Activated CD8-positive, alpha-beta memory T cell treated with anti-CD3 and anti-CD28 coated beads, Interleukin-2, amount 50 U/mL, for 4 hours (primary cell): ENCODE results near the gene BRPF3.
"Not testable (repeated sequence)": the region's sequence is repeated elsewhere in the genome, so short reads cannot be mapped to it uniquely, and the experiment has no call there.

Source experiments
- DNase-seq: peaks from one replicate; pipeline ENCODE4 v3.0.0-alpha.2; 2020

The BRPF3 gene

DNA sequence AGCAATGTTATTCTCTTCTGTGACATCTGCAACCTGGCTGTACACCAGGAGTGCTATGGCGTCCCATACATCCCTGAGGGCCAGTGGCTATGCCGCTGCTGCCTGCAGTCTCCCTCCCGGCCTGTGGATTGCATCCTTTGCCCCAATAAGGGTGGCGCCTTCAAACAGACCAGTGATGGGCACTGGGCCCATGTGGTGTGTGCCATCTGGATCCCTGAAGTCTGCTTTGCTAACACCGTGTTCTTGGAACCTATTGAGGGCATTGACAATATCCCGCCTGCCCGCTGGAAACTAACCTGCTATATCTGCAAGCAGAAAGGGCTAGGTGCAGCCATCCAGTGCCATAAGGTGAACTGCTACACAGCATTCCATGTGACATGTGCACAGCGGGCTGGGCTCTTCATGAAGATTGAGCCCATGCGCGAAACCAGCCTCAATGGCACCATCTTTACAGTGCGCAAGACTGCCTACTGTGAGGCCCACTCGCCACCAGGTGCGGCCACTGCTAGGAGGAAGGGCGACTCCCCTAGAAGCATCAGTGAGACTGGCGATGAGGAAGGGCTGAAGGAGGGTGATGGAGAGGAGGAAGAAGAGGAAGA lies 4.6 kb downstream of the BRPF3 start:
- no peak for DNase-seq

- no peak for DNase-seq
These were observed 5.1 kb downstream of the BRPF3 start for GRCh38 chr6:36201612-36202011.

DNA sequence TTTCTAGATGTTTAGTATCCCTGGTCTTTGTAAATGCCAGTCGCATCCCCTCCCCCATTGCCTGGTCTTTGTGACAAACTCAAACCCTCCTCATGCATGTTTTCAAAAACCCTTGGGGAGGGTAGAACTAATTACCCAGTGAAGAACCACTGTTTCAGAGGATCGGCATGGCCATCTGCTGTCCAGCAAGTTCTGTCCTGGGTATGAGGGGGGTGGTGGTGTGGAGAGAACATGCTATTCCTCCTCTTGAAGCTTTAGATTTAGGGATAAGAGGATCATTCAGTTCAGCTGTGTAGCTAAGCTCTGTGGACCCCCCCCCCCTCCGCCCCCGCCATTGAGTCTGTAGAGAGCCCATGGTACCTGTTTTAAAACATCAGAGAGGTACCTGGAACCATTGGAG lies 5.6 kb downstream of the BRPF3 start:
- no peak for DNase-seq

GRCh38 chr6:36204068-36204753 lies 7.7 kb downstream of the BRPF3 start:
- DNase-seq: peak; percentile 31

DNA sequence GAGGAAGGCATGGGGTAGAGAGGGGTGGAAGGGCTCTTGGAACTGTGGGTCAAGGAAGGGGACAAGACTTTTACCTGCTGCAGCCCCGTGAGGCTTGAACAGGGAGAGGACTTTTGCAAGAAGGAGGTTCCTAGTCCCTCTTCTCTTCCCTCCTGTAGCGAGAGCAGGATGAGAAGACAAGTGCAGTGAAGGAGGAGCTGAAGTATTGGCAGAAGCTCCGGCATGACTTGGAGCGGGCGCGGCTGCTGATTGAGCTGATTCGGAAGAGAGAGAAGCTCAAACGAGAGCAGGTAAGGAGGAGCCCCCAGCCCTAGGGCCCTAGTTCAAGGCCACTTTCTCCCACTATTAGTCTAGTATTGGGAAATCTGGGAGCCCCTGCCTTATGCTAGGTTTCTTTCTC lies 10.6 kb downstream of the BRPF3 start:
- no peak for DNase-seq

DNA sequence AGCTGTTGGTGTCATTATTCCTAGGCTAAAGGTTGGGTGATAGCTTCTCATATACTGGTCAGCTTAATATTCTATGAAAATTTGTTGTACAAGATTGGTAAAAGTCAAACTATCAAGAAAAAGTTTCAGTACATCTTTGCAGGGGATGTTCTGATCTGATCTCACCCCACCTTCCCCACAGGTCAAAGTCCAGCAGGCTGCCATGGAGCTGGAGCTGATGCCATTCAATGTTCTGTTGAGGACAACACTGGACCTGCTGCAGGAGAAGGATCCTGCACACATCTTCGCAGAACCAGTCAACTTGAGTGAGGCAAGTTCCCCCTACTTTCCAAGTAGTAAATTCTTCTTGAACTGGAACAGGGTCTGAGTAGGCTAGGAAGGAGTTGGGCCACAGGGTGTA lies 13.1 kb downstream of the BRPF3 start:
- DNase-seq: no peak

DNA sequence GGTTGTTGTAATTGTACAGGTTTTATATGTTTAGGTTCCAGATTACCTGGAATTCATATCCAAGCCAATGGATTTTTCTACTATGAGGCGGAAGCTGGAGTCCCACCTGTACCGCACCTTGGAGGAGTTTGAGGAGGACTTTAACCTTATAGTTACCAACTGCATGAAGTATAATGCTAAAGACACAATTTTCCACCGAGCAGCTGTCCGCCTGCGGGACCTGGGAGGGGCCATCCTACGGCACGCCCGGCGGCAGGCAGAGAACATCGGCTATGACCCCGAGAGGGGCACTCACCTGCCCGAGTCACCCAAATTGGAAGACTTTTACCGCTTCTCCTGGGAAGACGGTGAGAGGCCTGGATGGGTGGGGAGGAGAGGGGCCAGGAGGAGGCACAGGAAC lies 13.6 kb downstream of the BRPF3 start:
- DNase-seq: no peak

DNA sequence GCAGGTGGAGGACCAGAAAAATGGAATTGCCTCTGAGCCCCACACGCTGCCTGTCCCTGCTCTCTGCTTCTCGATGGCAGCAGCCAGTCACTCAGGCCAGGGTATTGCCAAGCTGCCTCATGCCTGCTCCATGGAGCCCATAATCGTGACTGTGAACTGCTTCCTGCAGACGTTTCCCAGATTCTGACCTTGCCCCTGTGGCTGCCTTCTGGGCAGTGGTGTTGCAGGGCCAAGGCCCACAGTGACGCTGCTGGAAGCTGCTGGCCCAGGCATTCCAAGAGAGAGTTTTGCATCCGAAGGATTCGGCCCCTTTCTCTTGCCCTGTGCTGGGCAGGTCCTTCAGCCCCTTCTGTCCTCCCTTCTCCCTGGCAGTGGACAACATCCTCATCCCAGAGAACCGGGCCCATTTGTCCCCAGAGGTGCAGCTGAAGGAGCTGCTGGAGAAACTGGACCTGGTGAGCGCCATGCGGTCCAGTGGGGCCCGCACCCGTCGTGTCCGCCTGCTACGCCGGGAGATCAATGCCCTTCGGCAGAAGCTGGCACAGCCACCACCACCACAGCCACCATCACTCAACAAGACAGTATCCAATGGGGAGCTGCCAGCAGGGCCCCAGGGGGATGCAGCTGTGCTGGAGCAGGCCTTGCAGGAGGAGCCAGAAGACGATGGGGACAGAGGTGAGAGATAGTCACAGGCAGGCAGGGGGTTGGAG lies 14.5 kb downstream of the BRPF3 start:
- no peak for DNase-seq

- no peak for DNase-seq
These were observed 20.0 kb downstream of the BRPF3 start for GRCh38 chr6:36216559-36216958.

- DNase-seq: no peak
These were observed 20.6 kb downstream of the BRPF3 start for GRCh38 chr6:36217188-36217587.

DNA sequence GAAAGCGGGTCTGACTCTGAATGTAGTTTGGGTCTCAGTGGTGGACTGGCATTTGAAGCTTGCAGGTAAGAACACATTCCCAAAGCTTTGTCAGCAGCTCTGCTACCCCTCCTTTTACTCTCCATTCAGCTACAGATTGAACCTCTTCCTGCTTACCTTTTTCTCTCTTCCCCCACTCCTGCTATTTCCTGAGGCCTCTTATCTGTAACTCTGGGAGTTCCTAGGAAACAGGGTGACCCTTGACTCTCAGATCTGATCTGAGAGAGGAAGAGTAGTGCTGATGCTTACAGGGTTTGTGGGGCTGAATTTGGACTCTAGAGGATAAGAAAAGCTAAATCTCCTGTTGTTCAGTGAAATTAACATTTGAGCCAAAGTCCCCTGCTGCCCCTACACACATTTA lies 21.4 kb downstream of the BRPF3 start:
- DNase-seq: no peak

DNA sequence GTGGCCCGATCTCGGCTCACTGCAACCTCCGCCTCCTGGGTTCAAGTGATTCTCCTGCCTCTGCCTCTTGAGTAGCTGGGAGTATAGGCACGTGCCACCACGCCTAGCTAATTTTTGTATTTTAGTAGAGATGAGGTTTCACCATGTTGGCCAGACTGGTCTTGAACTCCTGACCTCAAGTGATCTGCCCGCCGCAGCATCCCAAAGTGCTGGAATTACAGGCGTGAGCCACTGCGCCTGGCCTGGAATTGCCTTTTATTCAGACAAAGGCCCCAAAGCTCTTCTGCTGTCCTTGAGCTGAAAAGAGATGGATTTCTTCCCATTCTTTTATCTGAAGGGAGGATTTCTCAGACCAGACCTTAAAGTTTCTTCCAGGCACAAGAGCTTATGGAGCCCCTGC lies 22.0 kb downstream of the BRPF3 start:
- not testable (repeated sequence) for DNase-seq

DNA sequence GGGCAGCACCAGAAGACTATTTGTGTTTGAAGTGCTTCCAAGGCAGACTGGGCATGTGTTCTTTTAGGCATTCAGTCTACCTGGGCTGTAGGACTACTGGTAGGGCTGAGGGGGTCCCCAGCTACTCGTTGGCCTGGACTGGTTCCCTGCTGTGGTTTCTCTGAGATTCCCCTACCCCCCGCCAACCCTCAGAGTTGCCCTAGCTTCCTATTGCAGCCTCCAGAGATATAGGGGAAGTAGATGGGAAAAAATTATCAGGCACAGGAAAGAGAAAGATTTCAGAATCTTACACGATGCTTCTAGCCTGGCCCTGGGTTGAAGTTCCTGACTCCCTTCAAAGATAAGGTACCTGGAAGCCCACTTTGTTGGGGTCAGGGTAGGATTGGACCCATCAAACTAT lies 22.5 kb downstream of the BRPF3 start:
- DNase-seq: no peak

DNA sequence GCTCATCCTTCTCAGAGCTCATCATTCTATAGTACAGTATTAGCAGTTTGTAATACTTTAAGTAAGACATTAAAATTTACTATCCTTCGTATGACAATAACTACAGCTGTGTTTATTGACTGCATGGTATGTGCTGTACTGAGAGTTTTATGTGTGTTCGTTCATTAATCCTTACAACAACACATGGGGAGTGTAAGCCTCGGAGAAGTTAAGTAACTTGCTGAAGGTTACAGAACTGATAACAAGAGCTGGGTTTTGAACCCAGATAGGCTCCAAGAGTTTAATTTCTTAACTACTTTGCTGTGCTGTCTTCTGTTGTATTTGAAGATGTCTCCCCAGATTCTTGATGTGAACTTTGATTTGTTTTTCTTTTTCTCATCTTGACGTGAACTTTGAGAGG lies 23.7 kb downstream of the BRPF3 start:
- no peak for DNase-seq

GRCh38 chr6:36221674-36222073 lies 25.1 kb downstream of the BRPF3 start:
- DNase-seq: no peak

- no peak for DNase-seq
These were observed 26.4 kb downstream of the BRPF3 start for GRCh38 chr6:36222924-36223323.

GRCh38 chr6:36223706-36224105 lies 27.2 kb downstream of the BRPF3 start:
- DNase-seq: no peak

GRCh38 chr6:36224918-36225461 lies 28.4 kb downstream of the BRPF3 start:
- DNase-seq: no peak

DNA sequence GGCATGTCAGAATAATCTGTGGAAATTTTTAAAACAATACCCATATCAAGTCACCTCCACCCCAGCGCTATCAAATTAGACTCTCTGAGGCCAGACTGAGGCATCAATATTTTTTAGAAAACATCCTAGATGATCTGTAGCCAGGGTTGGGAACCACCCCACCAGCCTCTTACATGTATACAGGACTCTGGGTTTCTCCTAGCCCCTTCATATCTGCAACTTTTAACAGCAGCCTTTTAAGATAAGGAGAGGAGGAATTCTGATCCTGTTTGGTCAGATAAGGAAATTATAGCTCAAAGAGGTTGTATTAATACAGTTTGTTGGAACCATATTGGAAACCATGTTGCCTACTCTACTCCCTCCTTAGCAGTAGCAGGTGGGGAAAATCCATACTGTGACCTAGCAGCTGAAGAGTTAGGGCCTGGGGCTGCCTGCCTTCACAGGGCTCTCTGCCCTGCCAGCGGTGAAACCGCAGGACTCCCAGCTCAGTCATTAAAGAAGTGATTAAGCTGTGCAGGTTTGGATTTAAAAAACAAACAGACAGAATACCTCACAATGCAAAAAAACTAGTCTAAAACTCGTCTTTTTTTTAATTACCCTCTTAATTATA lies 30.0 kb downstream of the BRPF3 start:
- no peak for DNase-seq

DNA sequence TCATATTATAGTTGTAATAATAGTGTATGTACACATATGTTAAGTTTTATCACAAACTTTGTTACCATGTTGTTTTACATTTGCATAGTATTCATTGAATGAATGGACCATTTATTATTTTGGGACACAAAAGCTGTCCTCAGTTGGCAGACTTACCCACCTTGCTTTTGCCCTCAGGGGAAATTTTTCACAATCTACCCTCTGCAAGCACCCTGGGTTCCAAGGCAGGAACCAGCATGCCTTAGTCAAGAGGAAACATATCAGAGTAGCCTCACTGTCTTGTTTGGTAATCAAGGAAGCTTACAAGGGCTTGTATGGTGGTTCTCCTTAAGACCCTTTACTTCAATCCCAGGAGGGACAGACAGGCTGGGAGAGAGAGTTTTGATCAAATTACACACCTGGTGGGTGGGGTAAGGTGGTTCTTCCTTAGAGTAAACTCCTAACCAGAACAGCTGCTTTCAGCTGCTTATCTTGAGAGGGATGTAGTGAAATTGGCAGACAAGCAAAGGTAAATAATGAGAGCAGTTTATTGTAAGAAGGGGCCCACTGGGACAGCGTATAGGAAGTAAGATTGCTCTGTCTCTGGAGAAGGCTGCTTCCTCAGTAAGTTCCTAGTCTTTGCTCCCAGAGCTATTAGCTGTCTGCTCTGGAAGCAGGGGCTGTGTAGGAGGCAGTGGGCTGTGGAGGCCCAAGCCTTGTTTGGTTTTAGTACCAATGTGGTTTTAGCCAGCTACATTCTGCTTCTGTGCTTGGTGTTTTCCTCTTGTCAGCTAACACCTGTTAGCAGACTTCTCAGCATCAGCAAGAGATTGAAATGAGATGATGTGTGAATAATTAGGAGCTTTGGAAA lies 31.1 kb downstream of the BRPF3 start:
- DNase-seq: no peak

GRCh38 chr6:36229223-36229622 lies 32.7 kb downstream of the BRPF3 start:
- no peak for DNase-seq

GRCh38 chr6:36230371-36230770 lies 33.8 kb downstream of the BRPF3 start:
- no peak for DNase-seq

GRCh38 chr6:36232172-36232571 lies 35.6 kb downstream of the BRPF3 start:
- DNase-seq: no peak
